GM18909 (cell line): ENCODE results near the gene IGF2BP1.
"Not testable (repeated sequence)": the region's sequence is repeated elsewhere in the genome, so short reads cannot be mapped to it uniquely, and the experiment has no call there.

Experiments used
- ATAC-seq: cut with Tn5 transposase; IDR thresholded peaks from one replicate; pipeline ENCODE4 v1.9.1; 2021; ENCODE audit warnings: mild to moderate bottlenecking; ENCODE audit not compliant: unreplicated experiment, poor library complexity

IGF2BP1 gene

GRCh38 chr17:49049265-49049664, 52.1 kb downstream of the IGF2BP1 start:
- ATAC-seq = no peak

- no peak for ATAC-seq
These were observed 53.4 kb downstream of the IGF2BP1 start for GRCh38 chr17:49050611-49051010.

GRCh38 chr17:49051269-49051668, 54.1 kb downstream of the IGF2BP1 start:
- ATAC-seq = no peak

- ATAC-seq = no peak
These were observed 56.1 kb downstream of the IGF2BP1 start for GRCh38 chr17:49053171-49053829.

- no peak for ATAC-seq
These were observed 57.3 kb downstream of the IGF2BP1 start for GRCh38 chr17:49054342-49055092.

- no peak for ATAC-seq
These were observed 58.2 kb downstream of the IGF2BP1 start for GRCh38 chr17:49055181-49055927.

- no peak for ATAC-seq
These were observed 64.3 kb downstream of the IGF2BP1 start for GRCh38 chr17:49061524-49061943.

GRCh38 chr17:49063652-49064051, 66.5 kb downstream of the IGF2BP1 start:
- no peak for ATAC-seq

GRCh38 chr17:49067163-49067562, 70.0 kb downstream of the IGF2BP1 start:
- no peak for ATAC-seq

- no peak for ATAC-seq
These were observed 72.5 kb downstream of the IGF2BP1 start for GRCh38 chr17:49069585-49070273.

GRCh38 chr17:49071106-49071505, 73.9 kb downstream of the IGF2BP1 start:
- ATAC-seq = no peak

GRCh38 chr17:49074851-49075540, 77.8 kb downstream of the IGF2BP1 start:
- ATAC-seq = no peak

- no peak for ATAC-seq
These were observed 79.6 kb downstream of the IGF2BP1 start for GRCh38 chr17:49076573-49077384.

- no peak for ATAC-seq
These were observed 81.1 kb downstream of the IGF2BP1 start for GRCh38 chr17:49078248-49078647.

- ATAC-seq = no peak
These were observed 82.9 kb downstream of the IGF2BP1 start for GRCh38 chr17:49079840-49080663.

- no peak for ATAC-seq
These were observed 85.0 kb downstream of the IGF2BP1 start for GRCh38 chr17:49082231-49082630.

- ATAC-seq = not testable (repeated sequence)
These were observed 87.9 kb downstream of the IGF2BP1 start for GRCh38 chr17:49085046-49085445.

- ATAC-seq = no peak
These were observed 88.6 kb downstream of the IGF2BP1 start for GRCh38 chr17:49085565-49086315.
